Measurements from ENCODE around the gene CDC25A. TPM values are rescaled to one million over a fixed set of nuclear protein-coding genes. Genes with fewer than 3 reads are reported as not detected.

CDC25A gene
- total RNA-seq, 1 experiment from 2014 or later: 12.8 TPM

GRCh38 chr3:48135552-48136495 lies 52.4 kb downstream of the CDC25A start:
- TF ChIP-seq CTCF (IDR thresholded peaks at IDR 0.05): no peak
- TF ChIP-seq POLR2AphosphoS5 (IDR thresholded peaks at IDR 0.05; ENCODE audit: low read depth, low read length): no peak
- TF ChIP-seq TCF7L2 (IDR thresholded peaks at IDR 0.05; ENCODE audit: low read depth, low read length): no peak
- TF ChIP-seq, protein P1, sequence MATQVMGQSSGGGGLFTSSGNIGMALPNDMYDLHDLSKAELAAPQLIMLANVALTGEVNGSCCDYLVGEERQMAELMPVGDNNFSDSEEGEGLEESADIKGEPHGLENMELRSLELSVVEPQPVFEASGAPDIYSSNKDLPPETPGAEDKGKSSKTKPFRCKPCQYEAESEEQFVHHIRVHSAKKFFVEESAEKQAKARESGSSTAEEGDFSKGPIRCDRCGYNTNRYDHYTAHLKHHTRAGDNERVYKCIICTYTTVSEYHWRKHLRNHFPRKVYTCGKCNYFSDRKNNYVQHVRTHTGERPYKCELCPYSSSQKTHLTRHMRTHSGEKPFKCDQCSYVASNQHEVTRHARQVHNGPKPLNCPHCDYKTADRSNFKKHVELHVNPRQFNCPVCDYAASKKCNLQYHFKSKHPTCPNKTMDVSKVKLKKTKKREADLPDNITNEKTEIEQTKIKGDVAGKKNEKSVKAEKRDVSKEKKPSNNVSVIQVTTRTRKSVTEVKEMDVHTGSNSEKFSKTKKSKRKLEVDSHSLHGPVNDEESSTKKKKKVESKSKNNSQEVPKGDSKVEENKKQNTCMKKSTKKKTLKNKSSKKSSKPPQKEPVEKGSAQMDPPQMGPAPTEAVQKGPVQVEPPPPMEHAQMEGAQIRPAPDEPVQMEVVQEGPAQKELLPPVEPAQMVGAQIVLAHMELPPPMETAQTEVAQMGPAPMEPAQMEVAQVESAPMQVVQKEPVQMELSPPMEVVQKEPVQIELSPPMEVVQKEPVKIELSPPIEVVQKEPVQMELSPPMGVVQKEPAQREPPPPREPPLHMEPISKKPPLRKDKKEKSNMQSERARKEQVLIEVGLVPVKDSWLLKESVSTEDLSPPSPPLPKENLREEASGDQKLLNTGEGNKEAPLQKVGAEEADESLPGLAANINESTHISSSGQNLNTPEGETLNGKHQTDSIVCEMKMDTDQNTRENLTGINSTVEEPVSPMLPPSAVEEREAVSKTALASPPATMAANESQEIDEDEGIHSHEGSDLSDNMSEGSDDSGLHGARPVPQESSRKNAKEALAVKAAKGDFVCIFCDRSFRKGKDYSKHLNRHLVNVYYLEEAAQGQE (IDR thresholded peaks at IDR 0.05; ENCODE audit: insufficient read depth in 1 of 2, low read depth in 2 of 2, low read length in 1 of 2): no peak
- TF ChIP-seq SIN3A (IDR thresholded peaks at IDR 0.05; ENCODE audit: borderline replicate concordance, insufficient read depth, low read depth, low read length): no peak
- no TSS peak for BruUV-seq (replicated peaks)
- DNase-seq (ENCODE audit: low read depth, low spot score) (no peak), ATAC-seq (no peak)
- Histone ChIP-seq H3K9me3 (ENCODE audit: control insufficient read depth, insufficient read depth, low read depth, low read length) (no peaks in the 10 kb centered on the region), H3K27ac (ENCODE audit: low read length) (no peak overlapping the region), H3K27me3 (ENCODE audit: control insufficient read depth, insufficient read depth, low read length) (no peaks in the 10 kb centered on the region), H3K4me3 (ENCODE audit: low read depth in 2 of 2, low read length in 2 of 2) (no peak overlapping the region), H3K36me3 (ENCODE audit: control insufficient read depth, insufficient read depth, low read length) (no peaks in the 10 kb centered on the region), H3K4me1 (ENCODE audit: control insufficient read depth, insufficient read depth, low read length) (no peaks in the 10 kb centered on the region)
- POLR2A ChIA-PET: interaction anchor here (0.5 kb wide), 1 partner anchor 186 kb away, joined by 8 read pairs; no protein-coding TSS in a partner anchor
- in situ Hi-C loops (cut with HindIII; ENCODE audit: low pct_unique_long_range_greater_than_20kb, low sequenced_read_pairs): no loop called here
- CTCF ChIA-PET: no interaction called here
- intact Hi-C loops (cut with micrococcal nuclease; ENCODE audit: unreplicated experiment): no loop called here

- no peaks in the 10 kb centered on the region for H3K27me3 ChIP-seq (ENCODE audit: control insufficient read depth, insufficient read depth, low read length)
- ATAC-seq (no peak), DNase-seq (ENCODE audit: low read depth, low spot score) (no peak)
- POLR2A ChIA-PET: interaction anchor here (0.6 kb wide), 1 partner anchor 41 kb away, joined by 3 read pairs; no protein-coding TSS in a partner anchor
- H3K4me3 ChIP-seq (ENCODE audit: low read depth in 2 of 2, low read length in 2 of 2): no peak overlapping the region
- in situ Hi-C loops (cut with HindIII; ENCODE audit: low pct_unique_long_range_greater_than_20kb, low sequenced_read_pairs) (no loop called here), intact Hi-C loops (cut with micrococcal nuclease; ENCODE audit: unreplicated experiment) (no loop called here)
- H3K9me3 ChIP-seq (ENCODE audit: control insufficient read depth, insufficient read depth, low read depth, low read length): no peaks in the 10 kb centered on the region
- H3K27ac ChIP-seq (ENCODE audit: low read length): no peak overlapping the region
- H3K36me3 ChIP-seq (ENCODE audit: control insufficient read depth, insufficient read depth, low read length): no peaks in the 10 kb centered on the region
- H3K4me1 ChIP-seq (ENCODE audit: control insufficient read depth, insufficient read depth, low read length): no peaks in the 10 kb centered on the region
- CTCF ChIA-PET: interaction anchor here (0.6 kb wide), 1 partner anchor 31 kb away, joined by 3 read pairs; no protein-coding TSS in a partner anchor
- no peak for TF ChIP-seq TCF7L2 (IDR thresholded peaks at IDR 0.05; ENCODE audit: low read depth, low read length)
- no TSS peak for BruUV-seq (replicated peaks)
Observed at GRCh38 chr3:48130321-48130904, 57.8 kb downstream of the CDC25A start.

All from Panc1 (cell line).